C4-2B (cell line): ENCODE data around the gene DAND5.

Source experiments
- H3K27ac ChIP-seq: fragments of 450-650 bp; 2 replicates; pipeline ENCODE4 v1.5.1; 2017
- CTCF ChIP-seq: fragments of 450-650 bp; conservative IDR thresholded peaks from 2 replicates; pipeline ENCODE4 v1.5.1; 2017; ENCODE audit warnings: mild to moderate bottlenecking
- ZFX ChIP-seq: fragments of 450-650 bp; IDR thresholded peaks from 2 replicates; pipeline ENCODE4 v1.6.1; 2017

Gene DAND5

GRCh38 chr19:12959481-12959880 is 9.9 kb upstream of the DAND5 start:
- no peak for TF ChIP-seq ZFX
- no peak for TF ChIP-seq CTCF
- H3K27ac ChIP-seq, result no peak overlapping the region

- H3K27ac ChIP-seq, result peak overlapping the region; percentile 60
- TF ChIP-seq CTCF, result peak; percentile 99
- TF ChIP-seq ZFX, result no peak
Observed at GRCh38 chr19:12965017-12965811, 4.2 kb upstream of the DAND5 start.

GRCh38 chr19:12965812-12966135 is 3.6 kb upstream of the DAND5 start:
- no peak for TF ChIP-seq CTCF
- TF ChIP-seq ZFX, result no peak
- peak overlapping the region; percentile 60 for H3K27ac ChIP-seq

- TF ChIP-seq CTCF (no peak), ZFX (no peak)
Observed at GRCh38 chr19:12967907-12968306, 1.5 kb upstream of the DAND5 start.

GRCh38 chr19:12970070-12970820 is 869 bp downstream of the DAND5 start:
- H3K27ac ChIP-seq, result no peak overlapping the region
- TF ChIP-seq ZFX (no peak), CTCF (no peak)

More at GRCh38 chr19:12967907-12968306, 1.5 kb upstream of the DAND5 start:
- no peak overlapping the region for H3K27ac ChIP-seq

GRCh38 chr19:12973236-12973635 is 3.9 kb downstream of the DAND5 start:
- no peak overlapping the region for H3K27ac ChIP-seq
- TF ChIP-seq ZFX, result no peak
- TF ChIP-seq CTCF, result no peak
